ENCODE results near the gene RAB11FIP5. TPM values are rescaled to one million over a fixed set of nuclear protein-coding genes. Genes with fewer than 3 reads are reported as not detected.

Gene RAB11FIP5
- total and polyA plus RNA-seq, 8 donors = 4.7 to 39.1 (median 13.4) TPM

- DNase-seq = peak; percentile 36 to 92
- peak in 1 of 3 donors; percentile 13 for TF ChIP-seq POLR2AphosphoS5 (IDR thresholded peaks at IDR 0.05)
- TF ChIP-seq, protein P1, sequence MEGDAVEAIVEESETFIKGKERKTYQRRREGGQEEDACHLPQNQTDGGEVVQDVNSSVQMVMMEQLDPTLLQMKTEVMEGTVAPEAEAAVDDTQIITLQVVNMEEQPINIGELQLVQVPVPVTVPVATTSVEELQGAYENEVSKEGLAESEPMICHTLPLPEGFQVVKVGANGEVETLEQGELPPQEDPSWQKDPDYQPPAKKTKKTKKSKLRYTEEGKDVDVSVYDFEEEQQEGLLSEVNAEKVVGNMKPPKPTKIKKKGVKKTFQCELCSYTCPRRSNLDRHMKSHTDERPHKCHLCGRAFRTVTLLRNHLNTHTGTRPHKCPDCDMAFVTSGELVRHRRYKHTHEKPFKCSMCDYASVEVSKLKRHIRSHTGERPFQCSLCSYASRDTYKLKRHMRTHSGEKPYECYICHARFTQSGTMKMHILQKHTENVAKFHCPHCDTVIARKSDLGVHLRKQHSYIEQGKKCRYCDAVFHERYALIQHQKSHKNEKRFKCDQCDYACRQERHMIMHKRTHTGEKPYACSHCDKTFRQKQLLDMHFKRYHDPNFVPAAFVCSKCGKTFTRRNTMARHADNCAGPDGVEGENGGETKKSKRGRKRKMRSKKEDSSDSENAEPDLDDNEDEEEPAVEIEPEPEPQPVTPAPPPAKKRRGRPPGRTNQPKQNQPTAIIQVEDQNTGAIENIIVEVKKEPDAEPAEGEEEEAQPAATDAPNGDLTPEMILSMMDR (IDR thresholded peaks at IDR 0.05) = no peak
- Histone ChIP-seq H3K27me3 (no peaks in the 10 kb centered on the region), H3K36me3 (peaks cover 15 to 43% (median 34%) of the 10 kb centered on the region in 4 donors), H3K9me3 (no peaks in the 10 kb centered on the region), H3K4me3 (no peak overlapping the region), H3K4me1 (peaks cover 26 to 69% (median 50%) of the 10 kb centered on the region in 4 donors), H3K27ac (peak overlapping the region in 3 of 5 donors; percentile 64 to 74 (median 73))
- 64 to 80% (median 72%) methylated on average over 8 to 11 of the region's 11 CpGs for WGBS, 5 donors
- intact Hi-C loops (cut with DNase I; ENCODE audit: low total_unique reads) = loop anchor here (5.0 to 10.0 kb wide), 2 partner anchors 88 to 95 kb away; no protein-coding TSS in a partner anchor
Measured at GRCh38 chr2:73089270-73090030, 23.3 kb downstream of the RAB11FIP5 start.

DNA sequence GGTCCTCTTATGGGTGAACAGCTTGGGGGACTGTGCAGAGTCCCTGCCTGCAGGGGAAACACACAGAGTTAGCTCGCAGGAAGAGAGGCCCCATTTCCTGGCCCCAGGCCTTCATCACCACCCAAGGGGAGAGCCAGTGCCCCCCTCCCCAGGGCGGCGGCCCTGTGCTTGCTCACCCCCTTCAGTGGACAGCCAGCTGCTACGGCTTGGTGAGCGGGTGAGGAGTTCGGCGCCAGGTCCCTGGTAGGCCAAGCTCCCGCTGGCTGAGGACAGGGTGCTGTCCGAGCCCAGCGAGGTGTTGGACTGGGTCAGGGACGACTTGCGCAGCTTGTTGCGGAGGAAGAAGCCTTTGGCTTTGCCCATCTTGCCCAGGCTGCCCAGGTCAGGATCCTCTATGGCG is 24.0 kb downstream of the RAB11FIP5 start:
- no peak overlapping the region for H3K4me3 ChIP-seq
- no peak for DNase-seq
- peaks cover 26 to 67% (median 47%) of the 10 kb centered on the region in 4 donors for H3K4me1 ChIP-seq
- peaks cover 15 to 49% (median 40%) of the 10 kb centered on the region in 4 donors for H3K36me3 ChIP-seq
- H3K27ac ChIP-seq = peak overlapping the region in 3 of 5 donors; percentile 64 to 74 (median 73)
- no peaks in the 10 kb centered on the region for H3K9me3 ChIP-seq
- H3K27me3 ChIP-seq = no peaks in the 10 kb centered on the region
- no peak for TF ChIP-seq POLR2A (IDR thresholded peaks at IDR 0.05)
- no peak for TF ChIP-seq EP300 (IDR thresholded peaks at IDR 0.05)
- TF ChIP-seq, protein P1 (IDR thresholded peaks at IDR 0.05) = no peak
- no peak for TF ChIP-seq POLR2AphosphoS5 (IDR thresholded peaks at IDR 0.05)
- intact Hi-C loops (cut with DNase I; ENCODE audit: low total_unique reads) = loop anchor here (5.0 to 10.0 kb wide), 2 partner anchors 89 to 94 kb away; no protein-coding TSS in a partner anchor
- 93 to 100% (median 95%) methylated on average over 1 to 14 of the region's 14 CpGs for WGBS, 5 donors

DNA sequence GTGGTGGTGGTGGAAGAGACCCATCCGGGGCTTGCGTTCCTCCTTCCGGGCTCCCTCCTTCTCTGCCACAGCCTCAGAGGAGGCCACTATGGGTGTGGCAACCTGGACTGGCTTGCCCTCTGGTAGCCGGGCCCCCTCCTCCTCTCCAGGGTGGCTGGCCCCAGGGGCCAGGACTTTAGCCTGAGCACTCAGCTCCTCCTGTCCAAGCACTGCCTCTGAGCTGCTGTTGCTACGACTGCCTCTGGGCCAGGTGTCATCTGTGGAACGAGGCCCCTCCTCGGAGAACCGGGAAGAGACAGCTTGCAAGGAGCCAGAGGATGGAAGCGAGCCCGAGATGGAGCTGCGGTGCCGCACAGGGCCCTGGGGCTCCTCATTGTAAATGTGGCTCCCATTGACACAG is 24.5 kb downstream of the RAB11FIP5 start:
- H3K27ac ChIP-seq = peak overlapping the region in 1 of 5 donors; percentile 73
- H3K36me3 ChIP-seq = peaks cover 15 to 50% (median 40%) of the 10 kb centered on the region in 4 donors
- intact Hi-C loops (cut with DNase I; ENCODE audit: low total_unique reads) = loop anchor here (5.0 to 10.0 kb wide), 2 partner anchors 89 to 93 kb away; no protein-coding TSS in a partner anchor
- TF ChIP-seq POLR2AphosphoS5 (IDR thresholded peaks at IDR 0.05) (no peak), POLR2A (IDR thresholded peaks at IDR 0.05) (no peak), EP300 (IDR thresholded peaks at IDR 0.05) (no peak)
- TF ChIP-seq, protein P1 (IDR thresholded peaks at IDR 0.05) = no peak
- H3K4me3 ChIP-seq = no peak overlapping the region
- no peak for DNase-seq
- H3K9me3 ChIP-seq = no peaks in the 10 kb centered on the region
- 90 to 95% (median 91%) methylated on average over 8 to 12 of the region's 12 CpGs for WGBS, 5 donors
- no peaks in the 10 kb centered on the region for H3K27me3 ChIP-seq
- peaks cover 25 to 62% (median 44%) of the 10 kb centered on the region in 4 donors for H3K4me1 ChIP-seq

- peaks cover 15 to 55% (median 40%) of the 10 kb centered on the region in 4 donors for H3K36me3 ChIP-seq
- no peak for DNase-seq
- H3K27me3 ChIP-seq = no peaks in the 10 kb centered on the region
- 55 to 81% (median 78%) methylated on average over 4 of the region's 4 CpGs for WGBS, 5 donors
- peaks cover 16 to 53% (median 36%) of the 10 kb centered on the region in 4 donors for H3K4me1 ChIP-seq
- no peak for TF ChIP-seq EP300 (IDR thresholded peaks at IDR 0.05)
- no peak for TF ChIP-seq POLR2A (IDR thresholded peaks at IDR 0.05)
- TF ChIP-seq, protein P1 (IDR thresholded peaks at IDR 0.05) = no peak
- TF ChIP-seq POLR2AphosphoS5 (IDR thresholded peaks at IDR 0.05) = no peak
- intact Hi-C loops (cut with DNase I; ENCODE audit: low total_unique reads) = loop anchor here (5.0 to 10.0 kb wide), 2 partner anchors 90 to 93 kb away; no protein-coding TSS in a partner anchor
- no peak overlapping the region for H3K27ac ChIP-seq
- H3K9me3 ChIP-seq = no peaks in the 10 kb centered on the region
- H3K4me3 ChIP-seq = no peak overlapping the region
Measured at GRCh38 chr2:73087311-73087710, 25.4 kb downstream of the RAB11FIP5 start.

Measured in stomach (tissue), 9 donors.